Ishikawa (cell line): Measurements from ENCODE around the gene CRY1.

Experiments used
- CEBPB ChIP-seq: IDR thresholded peaks from 2 replicates; pipeline ENCODE4 v1.6.1; 2012
- CREB1 ChIP-seq: IDR thresholded peaks from 2 replicates; pipeline ENCODE4 v1.6.1; 2012; ENCODE audit warnings: low read depth
- EGR1 ChIP-seq: IDR thresholded peaks from 2 replicates; pipeline ENCODE4 v1.6.1; 2012
- EP300 ChIP-seq: IDR thresholded peaks from 2 replicates; pipeline ENCODE4 v1.6.1; 2012; ENCODE audit warnings: borderline replicate concordance
- FOXM1 ChIP-seq: IDR thresholded peaks from 2 replicates; pipeline ENCODE4 v1.6.1; 2012; ENCODE audit warnings: low read depth, borderline replicate concordance
- NFIC ChIP-seq: IDR thresholded peaks from 2 replicates; pipeline ENCODE4 v1.6.1; 2012
- RAD21 ChIP-seq: IDR thresholded peaks from 2 replicates; pipeline ENCODE4 v1.6.1; 2012; ENCODE audit warnings: low read depth
- TAF1 ChIP-seq: IDR thresholded peaks from 2 replicates; pipeline ENCODE4 v1.6.1; 2012; ENCODE audit warnings: low read depth, mild to moderate bottlenecking
- TCF12 ChIP-seq: IDR thresholded peaks from 2 replicates; pipeline ENCODE4 v1.6.1; 2012; ENCODE audit warnings: low read depth
- TEAD4 ChIP-seq: IDR thresholded peaks from 2 replicates; pipeline ENCODE4 v1.6.1; 2012
- USF1 ChIP-seq: IDR thresholded peaks from 2 replicates; pipeline ENCODE4 v1.6.1; 2012
- YY1 ChIP-seq: IDR thresholded peaks from 2 replicates; pipeline ENCODE4 v1.6.1; 2012; ENCODE audit warnings: low read depth
- ZBTB7A ChIP-seq: IDR thresholded peaks from 2 replicates; pipeline ENCODE4 v1.6.1; 2012; ENCODE audit warnings: low read depth
- TF ChIP-seq, protein P1 (sequence below): IDR thresholded peaks from 2 replicates; pipeline ENCODE4 v1.6.1; 2012; ENCODE audit warnings: low read depth, mild to moderate bottlenecking
- TF ChIP-seq, protein P2 (sequence below): IDR thresholded peaks from 2 replicates; pipeline ENCODE4 v1.6.1; 2012

The CRY1 gene

DNA sequence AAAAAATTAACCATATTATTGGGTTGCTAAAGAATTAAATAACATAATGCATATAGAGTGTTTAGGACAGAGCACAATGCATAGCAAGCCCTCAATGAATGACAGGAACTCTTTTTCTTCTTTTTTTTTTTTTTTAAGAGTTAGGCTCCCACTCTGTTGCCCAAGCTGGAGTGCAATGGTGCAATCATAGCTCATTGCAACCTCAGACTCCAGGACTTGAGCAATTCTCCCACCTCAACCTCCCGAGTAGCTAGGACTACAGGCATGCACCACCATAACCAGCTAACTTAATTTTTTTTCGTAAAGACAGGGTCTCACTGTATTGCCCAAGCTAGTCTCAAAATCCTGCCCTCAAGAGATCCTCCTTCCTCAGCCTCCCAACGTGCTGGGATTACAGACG lies 85.9 kb downstream of the CRY1 start:
- TF ChIP-seq EGR1 (no peak), RAD21 (no peak), EP300 (no peak), USF1 (no peak), CEBPB (no peak), TEAD4 (no peak), FOXM1 (no peak), TCF12 (no peak), TAF1 (no peak), YY1 (no peak)
- TF ChIP-seq, protein P1, sequence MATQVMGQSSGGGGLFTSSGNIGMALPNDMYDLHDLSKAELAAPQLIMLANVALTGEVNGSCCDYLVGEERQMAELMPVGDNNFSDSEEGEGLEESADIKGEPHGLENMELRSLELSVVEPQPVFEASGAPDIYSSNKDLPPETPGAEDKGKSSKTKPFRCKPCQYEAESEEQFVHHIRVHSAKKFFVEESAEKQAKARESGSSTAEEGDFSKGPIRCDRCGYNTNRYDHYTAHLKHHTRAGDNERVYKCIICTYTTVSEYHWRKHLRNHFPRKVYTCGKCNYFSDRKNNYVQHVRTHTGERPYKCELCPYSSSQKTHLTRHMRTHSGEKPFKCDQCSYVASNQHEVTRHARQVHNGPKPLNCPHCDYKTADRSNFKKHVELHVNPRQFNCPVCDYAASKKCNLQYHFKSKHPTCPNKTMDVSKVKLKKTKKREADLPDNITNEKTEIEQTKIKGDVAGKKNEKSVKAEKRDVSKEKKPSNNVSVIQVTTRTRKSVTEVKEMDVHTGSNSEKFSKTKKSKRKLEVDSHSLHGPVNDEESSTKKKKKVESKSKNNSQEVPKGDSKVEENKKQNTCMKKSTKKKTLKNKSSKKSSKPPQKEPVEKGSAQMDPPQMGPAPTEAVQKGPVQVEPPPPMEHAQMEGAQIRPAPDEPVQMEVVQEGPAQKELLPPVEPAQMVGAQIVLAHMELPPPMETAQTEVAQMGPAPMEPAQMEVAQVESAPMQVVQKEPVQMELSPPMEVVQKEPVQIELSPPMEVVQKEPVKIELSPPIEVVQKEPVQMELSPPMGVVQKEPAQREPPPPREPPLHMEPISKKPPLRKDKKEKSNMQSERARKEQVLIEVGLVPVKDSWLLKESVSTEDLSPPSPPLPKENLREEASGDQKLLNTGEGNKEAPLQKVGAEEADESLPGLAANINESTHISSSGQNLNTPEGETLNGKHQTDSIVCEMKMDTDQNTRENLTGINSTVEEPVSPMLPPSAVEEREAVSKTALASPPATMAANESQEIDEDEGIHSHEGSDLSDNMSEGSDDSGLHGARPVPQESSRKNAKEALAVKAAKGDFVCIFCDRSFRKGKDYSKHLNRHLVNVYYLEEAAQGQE: no peak
- TF ChIP-seq, protein P2, sequence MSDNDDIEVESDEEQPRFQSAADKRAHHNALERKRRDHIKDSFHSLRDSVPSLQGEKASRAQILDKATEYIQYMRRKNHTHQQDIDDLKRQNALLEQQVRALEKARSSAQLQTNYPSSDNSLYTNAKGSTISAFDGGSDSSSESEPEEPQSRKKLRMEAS: no peak

GRCh38 chr12:106999446-106999845 lies 93.9 kb downstream of the CRY1 start:
- TF ChIP-seq, protein P1: no peak
- TF ChIP-seq TCF12 (no peak), RAD21 (no peak), FOXM1 (no peak), TAF1 (no peak)

- no peak for TF ChIP-seq USF1
- TF ChIP-seq EGR1: no peak
- TF ChIP-seq, protein P1: no peak
- TF ChIP-seq CREB1: no peak
- no peak for TF ChIP-seq TAF1
- TF ChIP-seq ZBTB7A: no peak
- TF ChIP-seq CEBPB: no peak
- no peak for TF ChIP-seq TEAD4
- no peak for TF ChIP-seq TCF12
- no peak for TF ChIP-seq NFIC
- TF ChIP-seq RAD21: no peak
- TF ChIP-seq FOXM1: no peak
Observed at GRCh38 chr12:106997916-106998315, 95.4 kb downstream of the CRY1 start.

DNA sequence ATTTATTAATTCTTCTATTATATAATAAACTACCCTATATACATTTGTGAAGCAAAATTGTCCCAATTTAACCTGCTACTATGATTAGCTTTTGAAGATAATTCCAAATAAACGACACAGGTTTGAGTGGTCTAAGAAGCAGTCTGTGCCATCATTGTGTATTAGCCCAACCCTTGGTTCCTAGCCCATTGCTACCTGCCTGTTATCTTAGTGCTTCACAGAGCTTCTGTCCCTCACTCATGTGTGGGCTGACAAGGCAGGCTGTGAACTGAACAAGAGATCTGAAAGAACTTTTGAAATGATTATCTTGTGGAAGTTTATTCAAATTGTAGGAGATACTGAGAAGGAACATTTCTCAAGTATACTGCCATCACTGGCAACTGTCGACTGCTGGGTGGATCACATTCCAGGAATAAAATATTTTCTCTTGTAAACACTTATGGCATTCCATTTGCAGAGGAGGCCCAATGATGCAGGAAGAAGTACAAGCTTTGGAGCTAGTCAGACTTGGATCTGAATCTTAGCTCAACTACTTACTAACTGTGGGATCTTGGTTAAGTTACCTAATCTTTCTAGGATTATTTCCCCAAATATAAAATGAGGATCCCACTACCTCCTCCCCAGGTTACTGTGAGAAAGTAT lies 98.6 kb downstream of the CRY1 start:
- TF ChIP-seq NFIC: no peak
- 0 out of 2 replicates have a peak, but pooled peaks have one; percentile 13 for TF ChIP-seq TEAD4

DNA sequence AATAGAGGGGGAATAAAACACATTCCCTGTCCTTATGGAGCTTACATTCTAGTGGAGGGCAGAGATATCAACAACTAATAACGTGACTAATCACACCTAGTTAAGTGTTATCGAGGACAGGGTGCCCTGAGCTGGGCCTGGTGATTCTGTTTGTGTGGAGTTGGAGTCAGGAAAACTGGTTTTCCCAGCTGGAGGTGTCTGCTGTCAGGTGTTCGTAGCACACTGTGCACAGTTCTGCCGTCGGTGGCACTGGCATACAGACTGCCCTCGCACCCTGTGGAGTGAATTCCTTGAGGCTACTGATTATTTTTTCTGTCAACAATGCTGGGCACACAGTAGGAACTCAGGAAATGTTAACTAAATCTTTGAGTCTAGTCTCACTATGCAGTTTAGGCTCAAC lies 105.5 kb downstream of the CRY1 start:
- TF ChIP-seq, protein P1: no peak
- TF ChIP-seq RAD21 (no peak), TCF12 (no peak), TAF1 (no peak), CEBPB (no peak), EP300 (no peak), ZBTB7A (no peak), NFIC (no peak), CREB1 (no peak), EGR1 (no peak), YY1 (no peak), TEAD4 (no peak), FOXM1 (no peak), USF1 (no peak)
- TF ChIP-seq, protein P2: no peak
